HFFc6 (cell line): ENCODE measurements around the gene ABCF2. TPM values are rescaled to one million over a fixed set of nuclear protein-coding genes. Genes with fewer than 3 reads are reported as not detected.

Experiments used
- total RNA-seq, 6 experiments: library from RNA; stranded (reverse); fragmentation: NEBNext Ultra II Directional; extraction: Animal tissue kit (Norgen Biotek cat#: 25700); gene quantifications; 2 replicates in 1 of 6; 3 replicates in 5 of 6; pipeline ENCODE4 v1.2.3, GENCODE V29; 2021

Gene ABCF2
- total RNA-seq, 6 experiments from 2014 or later, result 63.8 to 79.7 (median 67.8) TPM

Other genes with a start within 250 kb of the ABCF2 start
- not detected for gene KCNH2, start 248.9 kb downstream of the ABCF2 start, total RNA-seq
- 1 to 10 TPM in 4 of 6 experiments, under 1 TPM in 2; 0.55 to 3.0 (median 2.0) TPM for gene NOS3, start 236.2 kb downstream of the ABCF2 start, total RNA-seq
- under 1 TPM; 0.11 to 0.94 (median 0.18) TPM for gene ATG9B, start 202.7 kb downstream of the ABCF2 start, total RNA-seq
- 10 to 100 TPM; 31.9 to 36.3 (median 33.2) TPM for gene ABCB8, start 198.8 kb downstream of the ABCF2 start, total RNA-seq
- under 1 TPM; 0.09 to 0.76 (median 0.31) TPM for gene ASIC3, start 178.7 kb downstream of the ABCF2 start, total RNA-seq
- gene CDK5, start 169.3 kb downstream of the ABCF2 start, total RNA-seq, result 10 to 100 TPM; 31.3 to 37.3 (median 33.4) TPM
- 100 to 1,000 TPM; 153 to 188 (median 164) TPM for gene SLC4A2, start 167.6 kb downstream of the ABCF2 start, total RNA-seq
- 10 to 100 TPM; 83.8 to 97.0 (median 92.4) TPM for gene FASTK, start 146.4 kb downstream of the ABCF2 start, total RNA-seq
- 10 to 100 TPM; 44.0 to 57.8 (median 51.9) TPM for gene TMUB1, start 143.7 kb downstream of the ABCF2 start, total RNA-seq
- 100 to 1,000 TPM in 1 of 6 experiments, 10 to 100 TPM in 5; 73.3 to 104 (median 82.2) TPM for gene AGAP3, start 140.7 kb downstream of the ABCF2 start, total RNA-seq
- not detected for gene GBX1, start 59.5 kb downstream of the ABCF2 start, total RNA-seq
- gene ASB10, start 40.0 kb downstream of the ABCF2 start, total RNA-seq, result not detected
- gene H2BK1, start 16.7 kb downstream of the ABCF2 start, total RNA-seq, result not detected
- gene CHPF2, start 5.3 kb upstream of the ABCF2 start, total RNA-seq, result 100 to 1,000 TPM; 125 to 171 (median 138) TPM
- 10 to 100 TPM; 28.0 to 32.9 (median 31.2) TPM for gene SMARCD3, start 21.5 kb upstream of the ABCF2 start, total RNA-seq
- 10 to 100 TPM; 30.6 to 37.8 (median 34.8) TPM for gene NUB1, start 114.6 kb upstream of the ABCF2 start, total RNA-seq
- not detected for gene WDR86, start 182.8 kb upstream of the ABCF2 start, total RNA-seq
- gene CRYGN, start 212.9 kb upstream of the ABCF2 start, total RNA-seq, result not detected